HEK293 (cell line): ENCODE results near the gene NRIP1.

Experiments used
- ZNF138 ChIP-seq: fragments of 450-650 bp; formaldehyde crosslinking; IDR thresholded peaks from 2 replicates; pipeline ENCODE4 v1.5.1; 2016; ENCODE audit warnings: missing biosample characterization, missing genetic modification characterization, borderline replicate concordance
- ZNF155 ChIP-seq: fragments of 450-650 bp; formaldehyde crosslinking; IDR thresholded peaks from 2 replicates; pipeline ENCODE4 v1.5.1; 2016; ENCODE audit warnings: missing biosample characterization, missing genetic modification characterization
- ZNF274 ChIP-seq, 2 experiments: fragments of 200-500 bp in 1 of 2; fragments of 450-650 bp in 1 of 2; sonication (Bioruptor generic) in 1 of 2; formaldehyde crosslinking in 1 of 2; IDR thresholded peaks; 2 replicates each; pipeline versions ENCODE4 v1.5.1 to v1.6.1; 2014 to 2016; ENCODE audit warnings: borderline replicate concordance in 1 of 2, inconsistent platforms in 1 of 2, low read length in 1 of 2, missing biosample characterization in 1 of 2, missing genetic modification characterization in 1 of 2
- ZNF621 ChIP-seq: fragments of 450-650 bp; formaldehyde crosslinking; IDR thresholded peaks from 2 replicates; pipeline ENCODE4 v1.5.1; 2017; ENCODE audit warnings: missing biosample characterization, missing genetic modification characterization
- TF ChIP-seq, protein P1 (sequence below): fragments of 450-650 bp; formaldehyde crosslinking; IDR thresholded peaks from 2 replicates; pipeline ENCODE4 v1.5.1; 2016; ENCODE audit warnings: missing biosample characterization, missing genetic modification characterization

GRCh38 chr21:14975136-14975919, 89.5 kb downstream of the NRIP1 start:
- TF ChIP-seq ZNF155, result no peak
- no peak for TF ChIP-seq ZNF274 (IDR thresholded peaks at IDR 0.05; ENCODE audit: low read length)
- TF ChIP-seq ZNF274 (tag by site-specific recombination; IDR thresholded peaks at IDR 0.05; ENCODE audit: borderline replicate concordance), result no peak
- TF ChIP-seq, protein P1, sequence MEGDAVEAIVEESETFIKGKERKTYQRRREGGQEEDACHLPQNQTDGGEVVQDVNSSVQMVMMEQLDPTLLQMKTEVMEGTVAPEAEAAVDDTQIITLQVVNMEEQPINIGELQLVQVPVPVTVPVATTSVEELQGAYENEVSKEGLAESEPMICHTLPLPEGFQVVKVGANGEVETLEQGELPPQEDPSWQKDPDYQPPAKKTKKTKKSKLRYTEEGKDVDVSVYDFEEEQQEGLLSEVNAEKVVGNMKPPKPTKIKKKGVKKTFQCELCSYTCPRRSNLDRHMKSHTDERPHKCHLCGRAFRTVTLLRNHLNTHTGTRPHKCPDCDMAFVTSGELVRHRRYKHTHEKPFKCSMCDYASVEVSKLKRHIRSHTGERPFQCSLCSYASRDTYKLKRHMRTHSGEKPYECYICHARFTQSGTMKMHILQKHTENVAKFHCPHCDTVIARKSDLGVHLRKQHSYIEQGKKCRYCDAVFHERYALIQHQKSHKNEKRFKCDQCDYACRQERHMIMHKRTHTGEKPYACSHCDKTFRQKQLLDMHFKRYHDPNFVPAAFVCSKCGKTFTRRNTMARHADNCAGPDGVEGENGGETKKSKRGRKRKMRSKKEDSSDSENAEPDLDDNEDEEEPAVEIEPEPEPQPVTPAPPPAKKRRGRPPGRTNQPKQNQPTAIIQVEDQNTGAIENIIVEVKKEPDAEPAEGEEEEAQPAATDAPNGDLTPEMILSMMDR (tag by site-specific recombination), result no peak
- TF ChIP-seq ZNF138 (tag by site-specific recombination), result no peak
- TF ChIP-seq ZNF621 (tag by site-specific recombination), result no peak
